Chondrocyte (in vitro differentiated cells): Measurements from ENCODE around the gene PRSS22. TPM values are rescaled to one million over a fixed set of nuclear protein-coding genes. Genes with fewer than 3 reads are reported as not detected.
A peak's percentile ranks its signal among the peaks of the same experiment; 100 is the strongest.

Source experiments
- DNase-seq: peaks from one replicate; pipeline ENCODE4 v3.0.0; 2021; ENCODE audit warnings: mixed read lengths, low spot score
- H3K27ac Mint-ChIP-seq: one replicate; pipeline ENCODE4 v1.8.0; 2021; ENCODE audit warnings: mild to moderate bottlenecking, moderate library complexity, mixed read lengths; ENCODE audit not compliant: unreplicated experiment
- H3K27me3 Mint-ChIP-seq: 2 replicates; pipeline ENCODE4 v1.8.0; 2021; ENCODE audit warnings: low read depth, mixed read lengths
- H3K36me3 Mint-ChIP-seq: 2 replicates; pipeline ENCODE4 v1.8.0; 2021; ENCODE audit warnings: low read depth, mixed read lengths
- H3K4me1 Mint-ChIP-seq: 2 replicates; pipeline ENCODE4 v1.8.0; 2021; ENCODE audit warnings: low read depth, mild to moderate bottlenecking, mixed read lengths
- H3K4me3 Mint-ChIP-seq: one replicate; pipeline ENCODE4 v1.8.0; 2021; ENCODE audit warnings: mild to moderate bottlenecking, moderate library complexity, mixed read lengths; ENCODE audit not compliant: unreplicated experiment
- H3K9me3 Mint-ChIP-seq: 2 replicates; pipeline ENCODE4 v1.8.0; 2021; ENCODE audit warnings: low read depth, mixed read lengths
- total RNA-seq: library from RNA; stranded (reverse); gene quantifications from 3 replicates; pipeline ENCODE4 v1.2.1, GENCODE V29; 2021
- TF ChIP-seq, protein P1 (sequence below): fragments of 200-600 bp; sonication (generic); IDR thresholded peaks from 2 replicates; pipeline ENCODE4 v1.5.0; 2021; ENCODE audit warnings: antibody characterized with exemption, mild to moderate bottlenecking, moderate library complexity

The PRSS22 gene
- total RNA-seq, 1 donor from 2014 or later = not detected

DNA sequence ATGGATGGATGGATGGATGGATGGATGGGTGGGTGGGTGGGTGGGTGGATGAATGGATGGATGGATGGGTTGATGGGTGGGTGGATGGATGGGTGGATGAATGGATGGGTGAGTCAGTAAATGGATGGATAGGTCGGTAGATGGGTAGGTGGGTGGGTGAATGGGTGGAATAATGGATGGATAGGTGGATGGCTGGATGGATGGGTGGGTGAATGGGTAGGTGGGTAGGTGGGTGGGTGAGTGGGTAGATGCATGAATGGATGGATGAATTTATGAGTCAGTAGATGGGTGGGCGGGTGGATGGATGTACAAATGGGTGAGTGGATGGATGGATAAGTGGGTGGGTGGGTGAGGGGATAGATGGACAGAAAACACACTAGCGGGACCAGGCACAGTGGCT lies 23.0 kb downstream of the PRSS22 start:
- Mint-ChIP-seq H3K4me3 (no peak overlapping the region), H3K27ac (peak overlapping the region; percentile 94), H3K36me3 (no peaks in the 10 kb centered on the region)

DNA sequence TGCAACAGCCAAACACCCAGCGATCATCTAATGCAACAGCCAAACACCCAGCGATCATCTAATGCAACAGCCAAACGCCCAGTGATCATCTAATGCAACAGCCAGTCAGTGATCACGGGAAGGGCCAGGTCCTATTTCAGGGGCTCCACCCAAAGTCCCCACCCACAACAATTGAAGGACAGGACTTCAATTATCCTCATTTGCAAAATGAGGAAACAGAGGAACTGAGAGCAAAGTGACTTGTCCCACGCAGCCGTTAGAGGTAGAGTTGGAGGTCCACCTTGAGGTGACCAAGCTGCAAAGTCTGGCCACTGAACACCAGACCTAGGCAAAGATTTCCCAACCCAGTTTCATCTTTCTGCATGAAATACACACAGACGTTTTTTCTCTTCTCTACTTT lies 24.2 kb downstream of the PRSS22 start:
- H3K9me3 Mint-ChIP-seq = no peaks in the 10 kb centered on the region
- peaks cover 28% of the 10 kb centered on the region for H3K4me1 Mint-ChIP-seq
- H3K27me3 Mint-ChIP-seq = peaks cover 11% of the 10 kb centered on the region
- H3K36me3 Mint-ChIP-seq = no peaks in the 10 kb centered on the region
- TF ChIP-seq, protein P1, sequence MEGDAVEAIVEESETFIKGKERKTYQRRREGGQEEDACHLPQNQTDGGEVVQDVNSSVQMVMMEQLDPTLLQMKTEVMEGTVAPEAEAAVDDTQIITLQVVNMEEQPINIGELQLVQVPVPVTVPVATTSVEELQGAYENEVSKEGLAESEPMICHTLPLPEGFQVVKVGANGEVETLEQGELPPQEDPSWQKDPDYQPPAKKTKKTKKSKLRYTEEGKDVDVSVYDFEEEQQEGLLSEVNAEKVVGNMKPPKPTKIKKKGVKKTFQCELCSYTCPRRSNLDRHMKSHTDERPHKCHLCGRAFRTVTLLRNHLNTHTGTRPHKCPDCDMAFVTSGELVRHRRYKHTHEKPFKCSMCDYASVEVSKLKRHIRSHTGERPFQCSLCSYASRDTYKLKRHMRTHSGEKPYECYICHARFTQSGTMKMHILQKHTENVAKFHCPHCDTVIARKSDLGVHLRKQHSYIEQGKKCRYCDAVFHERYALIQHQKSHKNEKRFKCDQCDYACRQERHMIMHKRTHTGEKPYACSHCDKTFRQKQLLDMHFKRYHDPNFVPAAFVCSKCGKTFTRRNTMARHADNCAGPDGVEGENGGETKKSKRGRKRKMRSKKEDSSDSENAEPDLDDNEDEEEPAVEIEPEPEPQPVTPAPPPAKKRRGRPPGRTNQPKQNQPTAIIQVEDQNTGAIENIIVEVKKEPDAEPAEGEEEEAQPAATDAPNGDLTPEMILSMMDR = no peak
- no peak overlapping the region for H3K4me3 Mint-ChIP-seq
- no peak overlapping the region for H3K27ac Mint-ChIP-seq
- DNase-seq = no peak

More for the DNA sequence above, 23.0 kb downstream of the PRSS22 start:
- Mint-ChIP-seq H3K9me3 (no peaks in the 10 kb centered on the region), H3K27me3 (peaks cover 9% of the 10 kb centered on the region), H3K4me1 (peaks cover 28% of the 10 kb centered on the region)
- TF ChIP-seq, protein P1 = no peak
- DNase-seq = no peak

DNA sequence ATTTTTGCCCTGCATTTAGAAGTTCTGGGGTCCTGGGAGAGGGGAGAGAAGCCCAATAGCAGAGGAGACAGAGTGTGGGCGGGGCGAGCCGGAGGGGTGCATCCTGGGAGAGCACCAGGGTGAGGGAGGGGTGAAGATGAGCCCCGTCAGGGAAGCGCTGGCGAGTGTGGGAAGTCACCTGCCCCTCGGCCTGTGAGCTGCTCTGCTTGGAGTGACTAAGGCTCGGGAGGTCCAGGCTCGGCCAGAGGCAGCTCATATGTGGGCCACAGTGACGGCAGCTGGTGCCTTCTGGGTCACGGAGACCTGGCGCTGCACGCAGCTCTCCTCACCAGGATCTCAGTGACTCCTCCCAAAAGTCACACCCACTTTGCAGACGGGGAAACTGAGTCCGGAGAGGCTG lies 26.8 kb downstream of the PRSS22 start:
- no peak overlapping the region for H3K4me3 Mint-ChIP-seq
- H3K27ac Mint-ChIP-seq = no peak overlapping the region
- H3K27me3 Mint-ChIP-seq = peaks cover 17% of the 10 kb centered on the region
- peaks cover 14% of the 10 kb centered on the region for H3K4me1 Mint-ChIP-seq
- TF ChIP-seq, protein P1 = no peak
- no peaks in the 10 kb centered on the region for H3K36me3 Mint-ChIP-seq
- DNase-seq = peak; percentile 82
- H3K9me3 Mint-ChIP-seq = no peaks in the 10 kb centered on the region

DNA sequence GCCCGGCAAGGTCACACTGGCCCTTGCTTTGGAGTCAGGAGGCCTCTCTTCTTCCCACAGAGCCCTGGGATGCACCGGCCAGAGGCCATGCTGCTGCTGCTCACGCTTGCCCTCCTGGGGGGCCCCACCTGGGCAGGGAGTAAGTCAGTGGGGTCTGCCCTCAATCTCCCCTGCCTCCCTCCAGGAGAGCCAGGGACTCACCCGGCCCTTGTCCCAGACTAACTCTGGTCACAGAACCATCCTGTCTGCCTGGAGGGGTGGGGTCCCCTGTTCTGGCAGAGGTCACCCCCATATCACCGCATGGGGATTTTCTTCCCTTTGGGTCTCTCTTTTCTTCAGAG lies 27.6 kb downstream of the PRSS22 start:
- TF ChIP-seq, protein P1 = no peak
- peaks cover 17% of the 10 kb centered on the region for H3K27me3 Mint-ChIP-seq
- H3K4me1 Mint-ChIP-seq = peaks cover 5% of the 10 kb centered on the region
- peak; percentile 82 for DNase-seq
- H3K4me3 Mint-ChIP-seq = no peak overlapping the region
- H3K27ac Mint-ChIP-seq = no peak overlapping the region
- H3K36me3 Mint-ChIP-seq = no peaks in the 10 kb centered on the region
- no peaks in the 10 kb centered on the region for H3K9me3 Mint-ChIP-seq

DNA sequence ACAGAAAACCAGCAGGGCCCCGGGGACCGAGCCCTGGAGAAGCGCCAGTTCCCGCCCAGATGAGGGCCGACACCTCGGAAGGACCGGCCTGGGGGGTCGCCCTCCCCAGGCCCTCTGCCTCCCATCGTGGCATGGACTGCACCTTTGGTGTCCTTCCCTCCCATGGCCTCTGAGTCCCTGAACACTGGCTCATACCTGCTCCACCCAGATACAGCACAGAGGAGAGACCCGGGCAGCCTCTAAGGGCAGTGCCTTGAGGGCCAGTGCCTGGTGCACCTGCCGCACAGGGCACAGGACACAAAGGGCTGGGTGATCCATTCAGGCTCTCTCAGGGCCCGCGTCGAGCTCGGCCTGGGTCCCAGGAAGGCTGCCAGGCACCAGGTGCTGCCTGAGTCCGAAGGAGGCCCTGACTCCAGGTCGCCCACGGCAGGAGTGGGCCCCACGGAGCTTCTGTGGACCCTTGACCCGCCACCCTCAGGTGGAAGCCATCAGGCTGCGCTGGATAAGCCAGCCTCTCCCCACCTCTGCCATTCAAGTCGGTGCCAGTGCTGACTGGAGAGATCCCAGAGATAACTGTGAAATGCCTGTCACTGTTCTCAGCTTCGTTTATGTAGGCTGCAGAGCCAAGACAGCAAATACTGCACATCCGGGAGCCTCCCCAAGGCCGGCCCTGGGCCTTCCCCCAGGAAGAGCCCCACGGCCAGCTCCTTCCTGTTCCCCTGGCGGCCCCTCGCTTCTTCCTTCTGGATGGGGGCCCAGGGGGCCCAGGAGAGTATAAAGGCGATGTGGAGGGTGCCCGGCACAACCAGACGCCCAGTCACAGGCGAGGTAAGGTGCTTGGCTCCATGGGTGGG lies 28.2 kb downstream of the PRSS22 start, which contains the start of gene ZG16B:
TSS of gene ZG16B (plus strand) at position 803 of the 854 bp plus-strand sequence. CDS start 139 bp downstream, outside the sequence.
- TF ChIP-seq, protein P1 = no peak
- peaks cover 17% of the 10 kb centered on the region for H3K27me3 Mint-ChIP-seq
- H3K4me1 Mint-ChIP-seq = peaks cover 3% of the 10 kb centered on the region
- H3K36me3 Mint-ChIP-seq = no peaks in the 10 kb centered on the region
- DNase-seq = peak; percentile 81
- no peak within 1 kb of the TSS for H3K4me3 Mint-ChIP-seq
- H3K9me3 Mint-ChIP-seq = no peaks in the 10 kb centered on the region
- peak within 1 kb of the TSS; percentile 32 for H3K27ac Mint-ChIP-seq
